HG02588 (cell line): ENCODE data around the gene ARVCF.

Source experiments
- ATAC-seq: cut with Tn5 transposase; IDR thresholded peaks from one replicate; pipeline ENCODE4 v1.9.1; 2021; ENCODE audit warnings: mild to moderate bottlenecking, moderate library complexity; ENCODE audit not compliant: unreplicated experiment

ARVCF gene

GRCh38 chr22:20032407-20032991 lies 15.9 kb upstream of the ARVCF start:
- no peak for ATAC-seq

GRCh38 chr22:20031732-20032406 lies 15.2 kb upstream of the ARVCF start:
- no peak for ATAC-seq

GRCh38 chr22:20029550-20030225 lies 13.1 kb upstream of the ARVCF start:
- ATAC-seq: no peak

- ATAC-seq: no peak
These were observed 12.4 kb upstream of the ARVCF start for GRCh38 chr22:20028855-20029549.

GRCh38 chr22:20027966-20028854 lies 11.6 kb upstream of the ARVCF start:
- ATAC-seq: no peak

GRCh38 chr22:20026996-20027601 lies 10.5 kb upstream of the ARVCF start:
- ATAC-seq: no peak

GRCh38 chr22:20026204-20026908 lies 9.7 kb upstream of the ARVCF start:
- ATAC-seq: no peak

GRCh38 chr22:20025401-20026203 lies 9.0 kb upstream of the ARVCF start:
- ATAC-seq: no peak

- ATAC-seq: no peak
These were observed 8.2 kb upstream of the ARVCF start for GRCh38 chr22:20024650-20025397.

- ATAC-seq: no peak
These were observed 7.6 kb upstream of the ARVCF start for GRCh38 chr22:20024225-20024624.

- ATAC-seq: no peak
These were observed 6.5 kb upstream of the ARVCF start for GRCh38 chr22:20022978-20023613.

- no peak for ATAC-seq
These were observed 5.8 kb upstream of the ARVCF start for GRCh38 chr22:20022231-20022977.

GRCh38 chr22:20021196-20022181 lies 4.9 kb upstream of the ARVCF start:
- no peak for ATAC-seq

- peak; percentile 77 for ATAC-seq
These were observed 4.0 kb upstream of the ARVCF start, which contains the start of gene TANGO2 for GRCh38 chr22:20020533-20021195. TANGO2 (plus strand) TSS chr22:20021110; CDS start chr22:20036799, 15,689 bp downstream.
